Pulmonary artery endothelial cell (primary cell): ENCODE measurements around the gene CIAPIN1. TPM values are rescaled to one million over a fixed set of nuclear protein-coding genes. Genes with fewer than 3 reads are reported as not detected.
"Not testable (repeated sequence)": the region's sequence is repeated elsewhere in the genome, so short reads cannot be mapped to it uniquely, and the experiment has no call there.

Experiments used
- DNase-seq: peaks from one replicate; pipeline ENCODE4 v3.0.0-alpha.2; 2011; ENCODE audit warnings: low read depth, low spot score
- total RNA-seq: library from RNA; depleted of rRNA; stranded (reverse); fragments of >200 nt; gene quantifications from 2 replicates; pipeline ENCODE4 v1.2.3, GENCODE V29; 2014

The CIAPIN1 gene
- total RNA-seq, 1 donor from 2014 or later = 80.8 TPM

- DNase-seq = no peak
Measured at GRCh38 chr16:57407521-57408353, 39.4 kb downstream of the CIAPIN1 start.

- no peak for DNase-seq
Measured at GRCh38 chr16:57406881-57407280, 40.3 kb downstream of the CIAPIN1 start.

- no peak for DNase-seq
Measured at GRCh38 chr16:57405097-57405496, 42.1 kb downstream of the CIAPIN1 start.

- no peak for DNase-seq
Measured at GRCh38 chr16:57403965-57404817, 43.0 kb downstream of the CIAPIN1 start, which contains the start of gene CCL17. Gene CCL17, plus strand, starts transcription at chr16:57404767. Its CDS starts 9,166 bp downstream, at chr16:57413933.

- no peak for DNase-seq
Measured at GRCh38 chr16:57401943-57402640, 45.1 kb downstream of the CIAPIN1 start.

- not testable (repeated sequence) for DNase-seq
Measured at GRCh38 chr16:57397493-57397892, 49.7 kb downstream of the CIAPIN1 start.

- no peak for DNase-seq
Measured at GRCh38 chr16:57396786-57397185, 50.4 kb downstream of the CIAPIN1 start.

GRCh38 chr16:57395026-57395425 is 52.2 kb downstream of the CIAPIN1 start:
- DNase-seq = no peak

- no peak for DNase-seq
Measured at GRCh38 chr16:57394444-57394843, 52.7 kb downstream of the CIAPIN1 start.

- no peak for DNase-seq
Measured at GRCh38 chr16:57392694-57393093, 54.5 kb downstream of the CIAPIN1 start.

GRCh38 chr16:57391708-57392107 is 55.5 kb downstream of the CIAPIN1 start:
- no peak for DNase-seq

GRCh38 chr16:57391300-57391699 is 55.9 kb downstream of the CIAPIN1 start:
- no peak for DNase-seq

GRCh38 chr16:57390636-57391295 is 56.4 kb downstream of the CIAPIN1 start:
- no peak for DNase-seq

GRCh38 chr16:57389087-57389468 is 58.1 kb downstream of the CIAPIN1 start:
- no peak for DNase-seq

- no peak for DNase-seq
Measured at GRCh38 chr16:57388359-57389086, 58.7 kb downstream of the CIAPIN1 start.

GRCh38 chr16:57387598-57388354 is 59.4 kb downstream of the CIAPIN1 start:
- DNase-seq = no peak

- no peak for DNase-seq
Measured at GRCh38 chr16:57386381-57386951, 60.7 kb downstream of the CIAPIN1 start.

GRCh38 chr16:57385083-57385482 is 62.1 kb downstream of the CIAPIN1 start:
- no peak for DNase-seq
